GM12872 (cell line): ENCODE data around the gene DACH1.

ENCODE experiments used
- TF ChIP-seq, protein P1 (sequence below): IDR thresholded peaks from 3 replicates; pipeline ENCODE4 v1.5.1; 2011; ENCODE audit warnings: low read depth, mild to moderate bottlenecking, low read length, moderate library complexity; ENCODE audit not compliant: insufficient read depth

DACH1 gene

GRCh38 chr13:71621174-71622124 lies 245.6 kb downstream of the DACH1 start:
- TF ChIP-seq, protein P1, sequence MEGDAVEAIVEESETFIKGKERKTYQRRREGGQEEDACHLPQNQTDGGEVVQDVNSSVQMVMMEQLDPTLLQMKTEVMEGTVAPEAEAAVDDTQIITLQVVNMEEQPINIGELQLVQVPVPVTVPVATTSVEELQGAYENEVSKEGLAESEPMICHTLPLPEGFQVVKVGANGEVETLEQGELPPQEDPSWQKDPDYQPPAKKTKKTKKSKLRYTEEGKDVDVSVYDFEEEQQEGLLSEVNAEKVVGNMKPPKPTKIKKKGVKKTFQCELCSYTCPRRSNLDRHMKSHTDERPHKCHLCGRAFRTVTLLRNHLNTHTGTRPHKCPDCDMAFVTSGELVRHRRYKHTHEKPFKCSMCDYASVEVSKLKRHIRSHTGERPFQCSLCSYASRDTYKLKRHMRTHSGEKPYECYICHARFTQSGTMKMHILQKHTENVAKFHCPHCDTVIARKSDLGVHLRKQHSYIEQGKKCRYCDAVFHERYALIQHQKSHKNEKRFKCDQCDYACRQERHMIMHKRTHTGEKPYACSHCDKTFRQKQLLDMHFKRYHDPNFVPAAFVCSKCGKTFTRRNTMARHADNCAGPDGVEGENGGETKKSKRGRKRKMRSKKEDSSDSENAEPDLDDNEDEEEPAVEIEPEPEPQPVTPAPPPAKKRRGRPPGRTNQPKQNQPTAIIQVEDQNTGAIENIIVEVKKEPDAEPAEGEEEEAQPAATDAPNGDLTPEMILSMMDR = no peak

DNA sequence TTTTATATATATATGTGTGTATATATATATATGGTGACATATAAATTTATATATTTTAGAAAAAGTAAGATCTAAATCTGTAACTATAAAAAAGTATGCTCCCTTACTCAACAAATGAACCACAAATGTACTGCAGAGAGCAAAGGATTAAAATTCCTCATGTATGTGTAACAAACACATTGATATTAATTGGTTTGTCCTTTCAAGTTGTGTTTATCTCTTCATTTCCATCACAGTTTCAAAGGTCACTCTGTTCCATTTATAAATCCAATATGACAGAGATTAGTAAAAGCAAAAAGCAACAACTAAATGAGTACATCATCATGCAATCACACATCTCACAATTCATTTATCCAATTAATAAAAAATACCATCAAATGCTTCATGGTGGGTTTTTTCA lies 247.9 kb downstream of the DACH1 start:
- TF ChIP-seq, protein P1 = no peak

DNA sequence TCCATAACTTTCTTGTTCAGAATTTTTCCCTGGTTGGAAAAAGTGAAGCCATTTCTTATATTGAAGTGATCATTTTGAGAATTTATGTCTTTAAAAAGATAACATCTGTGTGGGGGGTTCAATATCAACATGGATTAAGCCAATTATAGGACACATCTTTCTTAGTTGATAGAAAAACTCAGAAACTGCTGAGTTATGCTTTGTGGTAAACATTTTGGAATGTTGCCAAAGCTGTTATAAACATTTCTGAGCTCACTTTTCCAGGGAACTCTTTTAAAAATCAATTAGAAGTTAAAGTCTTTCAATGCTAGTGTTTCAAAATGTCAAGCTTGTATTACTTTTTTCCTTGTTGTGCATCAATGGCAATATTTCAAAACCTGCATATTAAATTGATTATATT lies 248.8 kb downstream of the DACH1 start:
- TF ChIP-seq, protein P1 = no peak

GRCh38 chr13:71617265-71617664 lies 249.7 kb downstream of the DACH1 start:
- TF ChIP-seq, protein P1 = no peak

DNA sequence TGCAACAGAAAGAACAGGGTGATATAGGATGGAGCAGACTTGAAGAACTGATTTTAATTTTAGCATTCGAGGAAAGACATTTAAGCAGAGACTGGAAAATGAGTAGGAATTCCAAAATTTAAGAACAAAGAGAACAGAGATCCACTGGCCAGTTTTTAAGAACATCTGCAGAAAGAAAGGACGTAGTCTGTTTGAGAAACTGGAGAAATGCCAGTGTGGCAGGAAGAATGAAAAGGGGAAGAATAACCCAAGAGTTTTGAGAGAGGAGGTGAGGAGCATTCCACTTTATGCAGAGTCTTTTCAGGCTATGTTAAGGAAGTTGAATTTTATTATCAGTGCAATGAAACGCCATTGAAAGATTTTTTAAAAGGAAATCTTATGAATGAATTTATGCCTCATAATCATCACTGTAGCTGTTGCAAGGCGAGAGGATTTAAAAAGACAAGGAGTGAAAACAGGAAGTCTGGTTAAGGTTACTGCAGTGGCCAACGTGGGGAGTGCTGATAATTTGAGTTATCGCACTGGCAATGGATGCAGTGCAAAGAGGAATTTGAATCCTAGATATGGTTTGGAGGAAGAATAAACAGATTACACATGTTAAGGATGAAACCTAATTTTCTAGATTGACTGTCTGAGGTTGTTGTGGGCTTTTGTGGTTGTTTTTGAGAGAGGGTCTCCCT lies 253.8 kb downstream of the DACH1 start:
- TF ChIP-seq, protein P1 = no peak

DNA sequence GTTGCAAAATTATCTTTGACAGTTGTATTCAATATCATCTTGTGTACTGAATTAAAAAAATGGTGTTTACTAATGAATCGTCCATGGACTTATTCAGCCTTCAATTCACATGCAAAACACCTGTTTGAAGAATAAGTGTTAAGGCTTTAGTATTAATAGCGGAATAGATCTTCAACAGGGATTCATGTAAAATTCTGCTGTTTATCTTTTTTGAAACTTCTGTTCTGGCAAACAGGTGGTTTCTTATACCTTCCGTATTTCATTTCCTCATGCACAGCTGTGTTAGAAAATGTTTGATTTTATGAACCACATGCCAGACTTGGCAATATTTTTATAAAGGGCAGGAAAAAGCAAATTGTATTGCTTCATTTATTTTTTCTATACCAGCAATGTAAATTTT lies 255.7 kb downstream of the DACH1 start:
- TF ChIP-seq, protein P1 = no peak

- TF ChIP-seq, protein P1 = no peak
These were observed 256.1 kb downstream of the DACH1 start for GRCh38 chr13:71610876-71611275.
